ENCODE measurements around the gene CCR5.

Gene CCR5

GRCh38 chr3:46334741-46335478 is 35.8 kb upstream of the CCR5 start:
- POLR2A ChIA-PET = no interaction called here

GRCh38 chr3:46335541-46335940 is 35.2 kb upstream of the CCR5 start:
- POLR2A ChIA-PET = no interaction called here
- CTCF ChIA-PET = no interaction called here
- TF ChIP-seq FOXA1 (IDR thresholded peaks at IDR 0.05) = no peak
- no peak for TF ChIP-seq ARNT (IDR thresholded peaks at IDR 0.05)
- TF ChIP-seq PKNOX1 (IDR thresholded peaks at IDR 0.05) = peak; percentile 43
- DNase-seq (ENCODE audit: extremely low spot score) = no peak

More at GRCh38 chr3:46334741-46335478, 35.8 kb upstream of the CCR5 start:
- DNase-seq (ENCODE audit: extremely low spot score) = no peak
- no peak for TF ChIP-seq FOXM1 (IDR thresholded peaks at IDR 0.05; ENCODE audit: borderline replicate concordance)
- TF ChIP-seq L3MBTL2 (conservative IDR thresholded peaks at IDR 0.05) = no peak
- TF ChIP-seq NFRKB (IDR thresholded peaks at IDR 0.05) = no peak
- TF ChIP-seq LEF1 (IDR thresholded peaks at IDR 0.05; ENCODE audit: borderline replicate concordance) = no peak
- no peak for TF ChIP-seq FOXK2 (IDR thresholded peaks at IDR 0.05)
- no peak for TF ChIP-seq ELF4 (IDR thresholded peaks at IDR 0.05)
- TF ChIP-seq ARNT (IDR thresholded peaks at IDR 0.05) = no peak
- TF ChIP-seq SP1 (IDR thresholded peaks at IDR 0.05) = no peak
- no peak for TF ChIP-seq BHLHE40 (IDR thresholded peaks at IDR 0.05; ENCODE audit: borderline replicate concordance)
- no peak for TF ChIP-seq TARDBP (IDR thresholded peaks at IDR 0.05)
- TF ChIP-seq SUZ12 (IDR thresholded peaks at IDR 0.05) = no peak
- no peak for TF ChIP-seq CTBP1 (IDR thresholded peaks at IDR 0.05; ENCODE audit: borderline replicate concordance)
- no peak for TF ChIP-seq PKNOX1 (IDR thresholded peaks at IDR 0.05)
- CTCF ChIA-PET = no interaction called here

GRCh38 chr3:46337911-46338310 is 32.8 kb upstream of the CCR5 start:
- DNase-seq (ENCODE audit: extremely low spot score) = no peak
- ChIA-PET POLR2A (no interaction called here), CTCF (no interaction called here)
- TF ChIP-seq L3MBTL2 (conservative IDR thresholded peaks at IDR 0.05) = no peak
- TF ChIP-seq SP1 (IDR thresholded peaks at IDR 0.05) = no peak
- no peak for TF ChIP-seq LEF1 (IDR thresholded peaks at IDR 0.05; ENCODE audit: borderline replicate concordance)
- TF ChIP-seq FOXM1 (IDR thresholded peaks at IDR 0.05; ENCODE audit: borderline replicate concordance) = no peak
- no peak for TF ChIP-seq ELF4 (IDR thresholded peaks at IDR 0.05)
- TF ChIP-seq TARDBP (IDR thresholded peaks at IDR 0.05) = no peak
- no peak for TF ChIP-seq NFRKB (IDR thresholded peaks at IDR 0.05)
- no peak for TF ChIP-seq SUZ12 (IDR thresholded peaks at IDR 0.05)
- no peak for TF ChIP-seq HDGF (IDR thresholded peaks at IDR 0.05; ENCODE audit: borderline replicate concordance)
- no peak for TF ChIP-seq CTBP1 (IDR thresholded peaks at IDR 0.05; ENCODE audit: borderline replicate concordance)
- no peak for TF ChIP-seq PKNOX1 (IDR thresholded peaks at IDR 0.05)
- TF ChIP-seq BHLHE40 (IDR thresholded peaks at IDR 0.05; ENCODE audit: borderline replicate concordance) = no peak
- no peak for TF ChIP-seq FOXA1 (IDR thresholded peaks at IDR 0.05)
- no peak for TF ChIP-seq FOXK2 (IDR thresholded peaks at IDR 0.05)
- no peak for TF ChIP-seq ZNF384 (IDR thresholded peaks at IDR 0.05)
- no peak for TF ChIP-seq ARNT (IDR thresholded peaks at IDR 0.05)

GRCh38 chr3:46338840-46339239 is 31.9 kb upstream of the CCR5 start:
- CTCF ChIA-PET = no interaction called here
- POLR2A ChIA-PET = no interaction called here
- TF ChIP-seq ZNF384 (IDR thresholded peaks at IDR 0.05) (no peak), SUZ12 (IDR thresholded peaks at IDR 0.05) (no peak), PKNOX1 (IDR thresholded peaks at IDR 0.05) (no peak), L3MBTL2 (conservative IDR thresholded peaks at IDR 0.05) (no peak), SP1 (IDR thresholded peaks at IDR 0.05) (no peak), ARNT (IDR thresholded peaks at IDR 0.05) (no peak), BHLHE40 (IDR thresholded peaks at IDR 0.05; ENCODE audit: borderline replicate concordance) (no peak), TARDBP (IDR thresholded peaks at IDR 0.05) (no peak), NFRKB (IDR thresholded peaks at IDR 0.05) (no peak), ELF4 (IDR thresholded peaks at IDR 0.05) (no peak), FOXM1 (IDR thresholded peaks at IDR 0.05; ENCODE audit: borderline replicate concordance) (no peak), FOXA1 (IDR thresholded peaks at IDR 0.05) (no peak), FOXK2 (IDR thresholded peaks at IDR 0.05) (no peak), CTBP1 (IDR thresholded peaks at IDR 0.05; ENCODE audit: borderline replicate concordance) (no peak), HDGF (IDR thresholded peaks at IDR 0.05; ENCODE audit: borderline replicate concordance) (no peak), LEF1 (IDR thresholded peaks at IDR 0.05; ENCODE audit: borderline replicate concordance) (no peak)
- no peak for DNase-seq (ENCODE audit: extremely low spot score)

- POLR2A ChIA-PET = no interaction called here
- no peak for DNase-seq (ENCODE audit: extremely low spot score)
- CTCF ChIA-PET = no interaction called here
- no peak for TF ChIP-seq ARNT (IDR thresholded peaks at IDR 0.05)
- no peak for TF ChIP-seq FOXM1 (IDR thresholded peaks at IDR 0.05; ENCODE audit: borderline replicate concordance)
- TF ChIP-seq PKNOX1 (IDR thresholded peaks at IDR 0.05) = no peak
- no peak for TF ChIP-seq SP1 (IDR thresholded peaks at IDR 0.05)
- no peak for TF ChIP-seq TARDBP (IDR thresholded peaks at IDR 0.05)
- TF ChIP-seq NFRKB (IDR thresholded peaks at IDR 0.05) = no peak
- no peak for TF ChIP-seq SUZ12 (IDR thresholded peaks at IDR 0.05)
- no peak for TF ChIP-seq FOXK2 (IDR thresholded peaks at IDR 0.05)
- TF ChIP-seq CTBP1 (IDR thresholded peaks at IDR 0.05; ENCODE audit: borderline replicate concordance) = no peak
- no peak for TF ChIP-seq BHLHE40 (IDR thresholded peaks at IDR 0.05; ENCODE audit: borderline replicate concordance)
- no peak for TF ChIP-seq L3MBTL2 (conservative IDR thresholded peaks at IDR 0.05)
- TF ChIP-seq FOXA1 (IDR thresholded peaks at IDR 0.05) = no peak
- TF ChIP-seq LEF1 (IDR thresholded peaks at IDR 0.05; ENCODE audit: borderline replicate concordance) = no peak
- TF ChIP-seq HDGF (IDR thresholded peaks at IDR 0.05; ENCODE audit: borderline replicate concordance) = no peak
- TF ChIP-seq ZNF384 (IDR thresholded peaks at IDR 0.05) = no peak
- TF ChIP-seq ELF4 (IDR thresholded peaks at IDR 0.05) = no peak
Measured at GRCh38 chr3:46344476-46344875, 26.3 kb upstream of the CCR5 start.
